MCF 10A (cell line): ENCODE results near the gene CTNNA1. TPM values are rescaled to one million over a fixed set of nuclear protein-coding genes. Genes with fewer than 3 reads are reported as not detected.
"Not testable (repeated sequence)": the region's sequence is repeated elsewhere in the genome, so short reads cannot be mapped to it uniquely, and the experiment has no call there.

Source experiments
- Bru-seq: library from RNA; stranded (reverse); fragments of 400-500 nt; gene quantifications from one replicate; lab custom pipeline; 2021; lab: Mats Ljungman, UMichigan
- BruChase-seq, 2 experiments: library from RNA; stranded (reverse); fragments of 400-500 nt; gene quantifications; one replicate each; lab custom pipeline; 2021; lab: Mats Ljungman, UMichigan
- BruUV-seq: library from RNA; stranded (reverse); fragments of 400-500 nt; replicated peaks from 2 replicates; lab custom pipeline; 2021; lab: Mats Ljungman, UMichigan
- CTCF ChIA-PET: fragments of 300-600 bp; sonication (Branson Sonifier 250); formaldehyde crosslinking; extraction: SDS; loops from one replicate; lab custom pipeline; 2021; ENCODE audit warnings: antibody characterized with exemption, inconsistent platforms; lab: Yijun Ruan, JAX
- POLR2A ChIA-PET: fragments of 300-600, 350-650 bp; sonication (Branson Sonifier 250); formaldehyde crosslinking; extraction: SDS; loops from one replicate; lab custom pipeline; 2020; ENCODE audit warnings: antibody characterized with exemption, inconsistent platforms; lab: Yijun Ruan, JAX
- DNase-seq: peaks from one replicate; pipeline ENCODE4 v3.0.0-alpha.2; 2018; ENCODE audit not compliant: unreplicated experiment
- H3K27ac Mint-ChIP-seq: one replicate; pipeline ENCODE4 v1.8.0; 2022; ENCODE audit warnings: mild to moderate bottlenecking, low read depth, mixed read lengths; ENCODE audit not compliant: unreplicated experiment
- H3K27me3 Mint-ChIP-seq: one replicate; pipeline ENCODE4 v1.8.0; 2022; ENCODE audit warnings: mixed read lengths; ENCODE audit not compliant: insufficient read depth, unreplicated experiment
- H3K36me3 Mint-ChIP-seq: one replicate; pipeline ENCODE4 v1.8.0; 2022; ENCODE audit warnings: mild to moderate bottlenecking, moderate library complexity, mixed read lengths; ENCODE audit not compliant: insufficient read depth, unreplicated experiment
- H3K4me1 Mint-ChIP-seq: one replicate; pipeline ENCODE4 v1.8.0; 2022; ENCODE audit warnings: mixed read lengths; ENCODE audit not compliant: insufficient read depth, unreplicated experiment
- H3K4me3 Mint-ChIP-seq: one replicate; pipeline ENCODE4 v1.8.0; 2022; ENCODE audit warnings: mild to moderate bottlenecking, moderate library complexity, mixed read lengths; ENCODE audit not compliant: unreplicated experiment
- H3K9me3 Mint-ChIP-seq: one replicate; pipeline ENCODE4 v1.8.0; 2022; ENCODE audit warnings: mixed read lengths; ENCODE audit not compliant: unreplicated experiment
- CTCF ChIP-seq: fragments of 200-600 bp; IDR thresholded peaks from one replicate; pipeline ENCODE4 v1.8.0; 2022; ENCODE audit warnings: antibody characterized with exemption, mild to moderate bottlenecking; ENCODE audit not compliant: unreplicated experiment
- intact Hi-C: fragments of 100-400 bp; cut with micrococcal nuclease; formaldehyde crosslinking; loops from 2 replicates; pipeline ENCODE4 v1.14.1; 2022
- long read RNA-seq: library from polyadenylated mRNA; stranded (forward); transcript quantifications from one replicate; pipeline ENCODE4 v2.0.0, GENCODE V29; 2022
- total RNA-seq: library from RNA; stranded (reverse); gene quantifications from 2 replicates; pipeline ENCODE4 v1.2.3, GENCODE V29; 2022

Gene CTNNA1, protein sequence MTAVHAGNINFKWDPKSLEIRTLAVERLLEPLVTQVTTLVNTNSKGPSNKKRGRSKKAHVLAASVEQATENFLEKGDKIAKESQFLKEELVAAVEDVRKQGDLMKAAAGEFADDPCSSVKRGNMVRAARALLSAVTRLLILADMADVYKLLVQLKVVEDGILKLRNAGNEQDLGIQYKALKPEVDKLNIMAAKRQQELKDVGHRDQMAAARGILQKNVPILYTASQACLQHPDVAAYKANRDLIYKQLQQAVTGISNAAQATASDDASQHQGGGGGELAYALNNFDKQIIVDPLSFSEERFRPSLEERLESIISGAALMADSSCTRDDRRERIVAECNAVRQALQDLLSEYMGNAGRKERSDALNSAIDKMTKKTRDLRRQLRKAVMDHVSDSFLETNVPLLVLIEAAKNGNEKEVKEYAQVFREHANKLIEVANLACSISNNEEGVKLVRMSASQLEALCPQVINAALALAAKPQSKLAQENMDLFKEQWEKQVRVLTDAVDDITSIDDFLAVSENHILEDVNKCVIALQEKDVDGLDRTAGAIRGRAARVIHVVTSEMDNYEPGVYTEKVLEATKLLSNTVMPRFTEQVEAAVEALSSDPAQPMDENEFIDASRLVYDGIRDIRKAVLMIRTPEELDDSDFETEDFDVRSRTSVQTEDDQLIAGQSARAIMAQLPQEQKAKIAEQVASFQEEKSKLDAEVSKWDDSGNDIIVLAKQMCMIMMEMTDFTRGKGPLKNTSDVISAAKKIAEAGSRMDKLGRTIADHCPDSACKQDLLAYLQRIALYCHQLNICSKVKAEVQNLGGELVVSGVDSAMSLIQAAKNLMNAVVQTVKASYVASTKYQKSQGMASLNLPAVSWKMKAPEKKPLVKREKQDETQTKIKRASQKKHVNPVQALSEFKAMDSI
- total RNA-seq: 519 and 638 TPM in 2 replicates
- percentile 97 among the genes with signal in this experiment for Bru-seq, nascent RNA
- BruChase-seq, experiment 1, labeled RNA remaining after a 6-hour chase: percentile 95 among the genes with signal in this experiment
- percentile 94 among the genes with signal in this experiment for BruChase-seq, experiment 2, labeled RNA remaining after a 2-hour chase
- long read RNA-seq, transcript CTNNA1-236 (2 exons, 2,044 nt): minor isoform, 5 of 1,514 reads
- long read RNA-seq, transcript CTNNA1-201 (18 exons, 3,756 nt): major isoform, 1,015 of 1,514 reads
- long read RNA-seq, partial matches to known transcripts: 396 of 1,514 reads
- long read RNA-seq, other reads (novel, unspliced or antisense): 88 of 1,514 reads

DNA sequence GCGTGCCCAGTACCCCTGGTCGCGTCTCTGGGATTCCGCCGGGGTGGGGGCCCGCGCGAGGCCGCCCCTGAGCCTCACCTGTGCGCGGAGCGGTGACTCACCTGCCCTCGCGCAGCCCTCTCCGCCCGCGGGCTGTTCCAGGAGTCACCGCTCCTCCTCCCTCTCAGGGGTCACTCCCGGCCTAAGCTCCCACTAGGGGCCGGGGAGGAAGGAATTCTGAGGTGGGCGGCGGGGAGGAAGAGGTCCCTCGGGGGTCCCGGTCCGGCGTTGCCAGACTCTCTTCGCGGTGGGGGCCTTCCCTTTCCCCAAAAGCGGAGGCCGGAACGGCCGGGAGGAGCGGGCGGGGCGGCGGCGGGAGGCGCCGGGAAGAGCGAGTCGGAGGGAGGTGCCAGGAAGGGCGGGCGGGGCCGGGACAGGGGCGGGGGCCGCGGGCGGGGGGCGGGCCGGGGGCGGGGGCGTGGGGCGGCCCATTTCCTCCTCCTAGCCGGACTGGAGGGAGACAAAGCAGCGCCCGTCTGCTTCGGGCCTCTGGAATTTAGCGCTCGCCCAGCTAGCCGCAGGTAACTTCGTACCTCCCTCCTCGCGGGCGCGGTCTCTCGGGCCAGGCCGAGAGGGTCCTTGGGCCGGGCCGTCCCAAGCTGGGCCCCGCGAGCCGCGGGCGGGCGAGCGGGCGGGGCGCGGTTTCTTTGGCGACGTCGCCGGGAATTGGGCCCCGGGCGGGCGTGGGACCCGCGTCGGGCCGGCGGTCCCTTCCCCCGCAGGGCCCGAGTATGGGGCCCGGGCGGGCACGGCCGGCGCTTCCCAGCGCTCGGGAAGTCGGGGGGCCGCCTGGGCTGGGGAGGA, at the start of gene CTNNA1:
CTNNA1 (plus strand) TSS at position 475 of the 843 bp plus-strand sequence. CDS start 28,500 bp downstream, outside the sequence.
- DNase-seq: peak; percentile 89
- POLR2A ChIA-PET: interaction anchor here (0.6 to 6.3 kb wide), 42 partner anchors 9 to 729 kb away, joined by 3 to 58 read pairs (median 5); partner anchors contain the start of genes ETF1, HSPA9, KDM3B and MATR3
- H3K4me1 Mint-ChIP-seq: peaks cover 49% of the 10 kb centered on the region
- peak within 1 kb of the TSS; percentile 94 for H3K27ac Mint-ChIP-seq
- TF ChIP-seq CTCF: no peak
- BruUV-seq: no TSS peak
- H3K4me3 Mint-ChIP-seq: peak within 1 kb of the TSS; percentile 87
- intact Hi-C loops: loop anchor here (10.0 kb wide), 1 partner anchor 512 kb away; no protein-coding TSS in a partner anchor
- no peaks in the 10 kb centered on the region for H3K27me3 Mint-ChIP-seq
- no peaks in the 10 kb centered on the region for H3K9me3 Mint-ChIP-seq
- peaks cover 39% of the 10 kb centered on the region for H3K36me3 Mint-ChIP-seq
- CTCF ChIA-PET: interaction anchor here (0.6 to 1.2 kb wide), 7 partner anchors 24 to 530 kb away, joined by 3 to 10 read pairs (median 4); no protein-coding TSS in a partner anchor

DNA sequence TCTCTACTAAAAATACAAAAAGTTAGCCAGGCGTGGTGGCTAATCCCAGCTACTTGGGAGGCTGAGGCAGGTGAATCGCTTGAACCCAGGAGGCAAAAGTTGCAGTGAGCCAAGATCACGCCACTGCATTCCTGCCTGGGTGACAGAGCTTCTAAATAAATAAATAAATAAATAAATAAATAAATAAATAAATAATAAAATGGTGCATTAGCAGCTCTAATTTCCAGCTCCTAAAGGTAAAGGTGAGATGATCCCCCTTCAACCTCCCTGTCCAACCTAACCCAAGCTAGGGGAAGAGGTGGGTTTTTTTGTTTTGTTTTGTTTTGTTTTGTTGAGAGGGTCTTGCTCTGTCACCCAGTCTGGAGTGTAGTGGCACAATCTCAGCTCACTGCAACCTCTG, 49.4 kb upstream of the CTNNA1 start:
- BruUV-seq, DNase-seq, H3K36me3 Mint-ChIP-seq, H3K27me3 Mint-ChIP-seq, H3K4me1 Mint-ChIP-seq, H3K4me3 Mint-ChIP-seq, H3K27ac Mint-ChIP-seq, intact Hi-C loops, H3K9me3 Mint-ChIP-seq: not testable (repeated sequence)
- ChIA-PET POLR2A (interaction anchor here (0.6 to 3.0 kb wide), 6 partner anchors 8 to 165 kb away, joined by 3 to 13 read pairs (median 3); no protein-coding TSS in a partner anchor), CTCF (interaction anchor here (0.6 to 1.3 kb wide), 5 partner anchors 10 to 170 kb away, joined by 3 to 6 read pairs (median 3); no protein-coding TSS in a partner anchor)

- Mint-ChIP-seq H3K4me1 (no peaks in the 10 kb centered on the region), H3K4me3 (no peak overlapping the region), H3K9me3 (no peaks in the 10 kb centered on the region), H3K36me3 (no peaks in the 10 kb centered on the region), H3K27ac (no peak overlapping the region), H3K27me3 (no peaks in the 10 kb centered on the region)
- intact Hi-C loops: no loop called here
- CTCF ChIA-PET: interaction anchor here (0.6 to 1.1 kb wide), 5 partner anchors 18 to 84 kb away, joined by 3 to 4 read pairs (median 3); no protein-coding TSS in a partner anchor
- TF ChIP-seq CTCF: no peak
- DNase-seq: no peak
- no TSS peak for BruUV-seq
- POLR2A ChIA-PET: interaction anchor here (1.1 kb wide), 1 partner anchor 10 kb away, joined by 3 read pairs; no protein-coding TSS in a partner anchor
These were observed 48.2 kb upstream of the CTNNA1 start for GRCh38 chr5:138705007-138705406.
